GM21515 (cell line): ENCODE results near the gene OIT3.

Source experiments
- ATAC-seq: cut with Tn5 transposase; IDR thresholded peaks from one replicate; pipeline ENCODE4 v1.9.1; 2021; ENCODE audit not compliant: unreplicated experiment

Gene OIT3

DNA sequence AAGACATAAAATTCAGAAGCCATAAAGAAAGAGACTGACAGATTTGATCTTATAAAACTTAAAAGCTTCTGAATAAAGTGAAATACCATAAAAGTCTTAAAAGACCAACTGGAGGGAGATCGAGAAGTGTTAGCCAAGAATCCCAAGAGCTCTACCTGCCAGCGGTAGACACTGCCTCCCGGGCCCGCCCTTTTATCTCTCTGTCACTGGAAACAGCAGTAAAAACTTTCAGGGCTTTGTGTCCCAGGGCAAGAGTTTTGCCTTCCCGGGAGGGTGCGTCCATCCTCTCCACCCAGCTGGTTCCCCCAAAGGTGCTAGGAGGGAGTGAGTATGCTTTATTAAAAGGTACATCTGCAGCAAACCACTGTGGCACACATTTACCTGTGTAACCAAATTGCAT is 55.2 kb downstream of the OIT3 start:
- ATAC-seq = no peak

DNA sequence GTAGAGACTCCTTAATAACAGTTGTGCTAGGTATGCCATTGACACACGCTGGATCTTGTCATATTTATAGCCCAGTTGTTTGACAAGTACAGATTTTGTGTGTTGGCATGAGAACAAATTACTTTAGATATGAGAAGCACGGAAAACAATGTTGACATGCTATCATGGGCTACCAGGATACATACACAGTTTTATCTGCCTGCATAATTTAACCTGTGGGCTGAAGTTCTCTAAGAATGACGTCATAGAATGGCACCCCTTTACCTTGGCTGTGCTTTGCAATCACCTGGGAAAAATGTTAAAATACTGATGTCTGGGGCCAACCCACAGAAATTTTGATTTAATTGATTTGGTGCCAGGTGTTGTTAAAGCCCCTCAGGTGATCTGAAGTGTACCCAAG is 58.2 kb downstream of the OIT3 start:
- ATAC-seq = no peak

DNA sequence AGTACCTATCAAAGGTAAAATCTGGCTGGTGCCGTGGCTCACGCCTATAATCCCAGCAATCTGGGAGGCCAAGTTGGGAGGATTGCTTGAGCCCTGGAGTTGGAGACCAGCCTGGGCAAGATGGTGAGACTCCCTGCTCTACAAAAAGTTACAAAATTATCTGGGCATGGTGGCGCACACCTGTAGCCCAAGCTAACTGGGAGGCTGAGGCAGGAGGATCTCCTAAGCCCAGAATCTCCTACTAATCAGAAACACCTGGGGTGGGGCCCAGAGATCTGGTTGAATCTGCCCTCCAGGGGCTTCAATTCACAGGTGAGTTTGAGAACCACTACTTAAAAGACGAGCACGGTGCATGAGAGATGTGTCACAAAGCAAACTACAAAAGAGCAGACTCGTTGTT is 58.6 kb downstream of the OIT3 start:
- ATAC-seq = no peak

DNA sequence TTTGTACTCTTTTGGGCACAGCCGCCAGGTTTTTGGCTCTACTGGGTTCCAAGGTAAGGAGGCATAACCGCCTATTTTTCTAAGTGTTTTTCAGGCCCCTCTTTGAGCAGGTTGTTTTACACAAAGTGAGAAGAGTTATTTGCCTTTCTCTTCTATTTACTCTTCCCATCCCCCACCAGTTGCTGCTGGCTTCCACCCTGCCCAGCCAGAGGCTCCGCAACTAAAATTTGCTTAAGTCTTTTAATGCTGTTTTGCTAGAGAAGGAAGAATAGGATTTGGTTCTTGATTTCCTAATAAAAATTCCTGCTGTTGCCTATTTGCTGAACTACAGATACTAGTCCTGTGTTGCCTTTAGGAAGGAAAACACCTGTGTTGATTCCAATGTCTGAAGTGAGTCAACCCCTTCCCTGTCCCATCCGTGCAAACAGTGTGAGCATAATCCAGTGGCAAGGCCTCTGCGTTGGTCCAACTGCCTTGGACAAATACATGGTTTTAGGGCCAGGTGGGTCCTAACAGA is 59.2 kb downstream of the OIT3 start:
- no peak for ATAC-seq

DNA sequence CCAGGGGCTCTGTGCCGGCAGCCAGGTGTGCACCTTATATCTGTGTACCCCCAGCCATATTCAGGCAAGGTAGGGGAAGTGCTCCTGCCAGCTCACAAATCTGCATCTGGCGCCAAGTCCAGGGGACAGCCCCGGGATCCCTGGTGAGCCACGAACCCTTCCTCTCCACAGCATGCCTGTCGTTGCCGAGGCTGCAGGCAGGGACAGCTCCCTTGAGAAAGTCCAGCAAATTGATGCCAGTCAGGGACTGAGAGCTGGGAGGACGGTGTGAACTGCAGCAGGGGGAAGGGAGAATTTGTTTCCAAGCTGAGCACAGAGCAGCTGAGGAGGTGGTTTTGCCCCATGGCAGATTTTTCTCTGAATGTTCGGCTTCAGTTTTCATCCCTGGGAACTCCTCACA is 60.1 kb downstream of the OIT3 start:
- no peak for ATAC-seq

DNA sequence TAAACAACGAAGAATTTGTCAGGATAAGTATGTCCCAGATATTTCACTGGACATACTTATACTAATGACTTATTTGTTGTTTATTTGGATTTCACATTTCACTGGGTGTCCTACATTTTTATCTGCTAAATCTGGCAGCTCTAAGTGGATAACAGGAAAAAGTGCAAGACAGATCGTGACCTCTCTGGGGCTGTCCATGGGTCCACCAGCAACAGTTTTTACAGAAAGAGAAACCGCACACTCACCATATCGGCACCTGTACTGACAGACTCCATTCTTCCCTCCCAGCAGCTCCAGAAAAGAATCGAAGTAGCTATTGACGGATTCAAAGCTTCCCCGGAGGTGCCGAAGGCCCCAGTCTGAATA is 60.7 kb downstream of the OIT3 start:
- ATAC-seq = no peak

DNA sequence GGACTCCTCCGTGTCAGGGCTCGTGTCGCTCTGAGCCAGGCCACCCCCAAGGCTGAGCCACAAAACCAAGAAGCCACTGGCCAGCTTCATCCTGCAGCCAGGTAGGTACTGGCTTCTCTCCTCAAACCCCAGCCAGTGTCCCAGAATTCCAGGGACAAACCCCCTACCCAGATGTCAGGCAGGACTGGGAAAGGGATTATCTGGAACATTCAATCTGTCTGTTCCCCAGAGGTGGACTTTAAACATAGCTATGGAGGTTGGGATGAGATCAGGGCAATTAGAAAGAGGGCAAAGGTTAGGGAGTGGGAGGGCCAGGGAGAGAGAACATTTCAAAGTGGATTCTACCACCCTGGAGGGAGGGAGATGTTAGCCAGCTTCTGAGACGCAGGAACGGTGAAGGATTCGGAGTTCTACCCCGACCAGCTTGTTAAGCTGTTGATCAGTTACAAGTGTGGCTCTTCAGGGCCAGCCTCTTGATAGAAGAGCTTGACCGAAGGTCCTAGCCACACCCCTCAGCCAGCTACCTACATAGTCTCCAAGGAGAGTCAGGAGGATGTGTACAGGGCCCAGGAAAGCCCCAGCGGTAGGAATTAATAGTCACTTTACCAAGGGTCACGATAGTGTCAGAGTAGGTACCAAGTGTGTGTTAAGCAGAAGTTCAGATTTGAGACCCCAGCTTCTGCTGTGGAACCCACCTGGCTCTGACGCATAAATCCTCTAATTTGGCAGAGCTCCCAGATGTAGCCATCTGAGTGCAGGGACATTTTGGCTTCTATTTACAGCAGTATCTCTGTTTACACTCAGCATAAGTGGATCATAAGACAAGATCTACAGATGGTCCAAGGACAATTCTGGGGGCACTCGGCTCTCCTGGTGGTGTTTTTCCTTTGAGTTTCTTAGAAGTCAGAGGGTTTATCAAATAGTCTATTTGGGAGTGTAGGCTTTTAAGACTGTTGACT is 61.3 kb downstream of the OIT3 start, which contains the start of gene PLA2G12B:
Gene PLA2G12B (minus strand): TSS at position 211 of the 959 bp plus-strand sequence. CDS start 121 bp downstream, at position 90.
- no peak for ATAC-seq

DNA sequence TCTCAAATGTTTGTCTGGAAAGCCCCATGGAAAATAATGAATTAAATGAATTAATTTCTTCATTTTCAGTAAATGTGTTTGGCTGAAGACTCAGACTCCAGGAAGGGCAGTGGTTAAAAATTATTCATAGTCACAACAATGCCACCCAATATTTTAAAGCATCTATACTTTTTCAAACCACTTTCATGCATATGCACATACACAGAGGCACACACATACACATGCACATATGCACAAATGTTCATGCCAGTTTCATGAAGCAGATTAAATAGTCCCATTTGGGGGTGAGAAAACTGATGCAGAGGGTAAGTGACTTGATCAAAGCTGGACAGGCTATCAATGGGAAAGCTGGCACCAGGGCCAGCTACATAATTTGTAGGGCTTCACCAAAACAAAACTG is 62.5 kb downstream of the OIT3 start:
- ATAC-seq = no peak

DNA sequence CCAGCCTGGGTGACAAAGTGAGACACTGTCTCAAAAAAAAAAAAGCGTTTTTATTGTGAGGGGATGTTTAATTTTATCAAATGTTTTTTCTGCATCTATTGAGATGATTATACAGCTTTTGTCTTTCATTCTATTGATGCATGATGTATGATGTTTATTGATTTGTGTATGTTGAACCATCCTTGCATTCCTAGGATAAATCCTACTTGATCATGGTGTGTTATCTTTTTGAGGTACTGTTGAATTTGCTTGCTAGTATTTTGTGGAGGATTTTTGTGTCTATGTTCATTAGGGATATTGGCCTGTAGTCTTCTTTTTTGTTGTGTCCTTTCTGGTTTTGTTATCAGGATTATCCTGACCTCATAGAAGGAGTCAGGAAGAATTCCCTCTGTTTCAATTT is 83.3 kb downstream of the OIT3 start:
- no peak for ATAC-seq

DNA sequence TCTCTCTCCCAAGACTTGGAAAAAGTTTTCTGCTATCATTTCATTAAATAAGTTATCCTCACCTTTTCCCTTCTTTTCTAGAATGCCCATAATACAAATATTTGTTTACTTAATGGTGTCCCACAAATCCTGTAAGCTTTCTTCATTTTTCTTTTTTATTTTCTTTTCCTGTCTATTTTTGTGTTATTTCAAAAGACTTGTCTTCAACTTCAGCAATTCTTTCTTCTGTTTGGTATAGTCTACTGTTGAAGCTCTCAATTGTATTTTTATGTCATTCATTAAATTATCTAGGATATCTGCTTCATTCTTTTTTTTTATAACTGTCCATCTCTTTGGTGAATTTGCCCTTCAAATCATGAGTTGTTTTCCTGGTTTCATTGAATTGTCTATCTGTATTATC is 86.2 kb downstream of the OIT3 start:
- no peak for ATAC-seq

DNA sequence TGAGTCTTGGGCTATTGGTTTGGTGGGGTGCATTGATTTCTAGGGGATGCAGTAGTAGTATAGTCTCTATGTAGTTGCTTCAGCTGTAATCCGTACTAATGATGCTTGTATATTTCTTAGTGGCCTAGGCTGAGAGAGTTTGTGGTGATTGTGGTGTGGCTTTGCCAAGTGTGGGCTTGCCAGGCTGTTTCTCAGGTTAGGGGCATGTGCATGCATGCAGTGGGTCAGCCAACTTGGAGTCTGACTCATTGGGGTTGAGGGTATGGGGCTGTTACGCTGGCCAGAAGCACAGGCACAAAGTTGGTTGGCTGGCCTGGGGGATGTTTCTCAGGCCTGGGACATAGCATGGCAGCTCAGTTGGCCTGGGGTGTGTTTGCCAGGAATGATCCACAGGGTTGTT is 86.8 kb downstream of the OIT3 start:
- ATAC-seq = no peak

DNA sequence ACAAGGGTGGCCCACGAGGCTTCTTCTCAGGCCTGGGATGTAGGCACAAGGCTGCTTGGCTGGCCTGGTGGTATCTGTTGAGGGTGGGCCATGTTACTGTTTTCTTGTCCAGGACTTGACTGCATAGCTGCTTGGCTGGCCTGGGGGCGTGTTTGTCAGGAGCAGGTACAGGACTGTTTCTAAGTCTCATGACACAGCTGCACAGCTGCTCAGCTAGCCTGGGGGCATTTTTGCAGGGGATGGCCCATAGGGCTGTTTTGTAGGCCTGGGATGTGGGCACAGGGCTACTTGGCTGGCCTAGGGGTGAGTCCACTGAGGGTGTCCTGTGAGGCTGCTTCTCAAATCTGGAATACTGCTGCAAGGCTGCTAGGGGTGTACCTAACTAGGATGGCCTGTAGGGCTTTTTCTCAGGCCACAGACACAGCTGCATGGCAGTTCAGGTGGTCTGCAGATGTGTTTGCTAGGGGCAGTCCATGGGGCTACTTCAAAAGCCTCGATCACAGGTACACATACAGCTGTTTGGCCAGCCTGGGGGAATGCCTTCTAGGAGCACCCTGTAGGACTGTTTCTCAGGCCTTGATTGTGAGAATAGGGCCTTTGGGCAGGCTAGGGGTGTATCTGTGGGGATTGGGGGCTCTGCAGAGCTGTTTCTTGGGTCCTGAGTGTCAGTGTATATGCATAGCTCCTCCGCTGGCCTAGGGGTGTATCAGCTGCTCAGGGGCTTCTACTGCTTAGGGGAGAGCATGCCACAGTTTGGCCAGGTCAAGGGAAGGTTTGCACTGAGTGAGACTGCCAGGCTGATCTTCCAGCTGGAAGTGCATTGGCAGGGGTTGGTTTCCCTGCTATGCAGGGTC is 87.7 kb downstream of the OIT3 start:
- ATAC-seq = no peak

DNA sequence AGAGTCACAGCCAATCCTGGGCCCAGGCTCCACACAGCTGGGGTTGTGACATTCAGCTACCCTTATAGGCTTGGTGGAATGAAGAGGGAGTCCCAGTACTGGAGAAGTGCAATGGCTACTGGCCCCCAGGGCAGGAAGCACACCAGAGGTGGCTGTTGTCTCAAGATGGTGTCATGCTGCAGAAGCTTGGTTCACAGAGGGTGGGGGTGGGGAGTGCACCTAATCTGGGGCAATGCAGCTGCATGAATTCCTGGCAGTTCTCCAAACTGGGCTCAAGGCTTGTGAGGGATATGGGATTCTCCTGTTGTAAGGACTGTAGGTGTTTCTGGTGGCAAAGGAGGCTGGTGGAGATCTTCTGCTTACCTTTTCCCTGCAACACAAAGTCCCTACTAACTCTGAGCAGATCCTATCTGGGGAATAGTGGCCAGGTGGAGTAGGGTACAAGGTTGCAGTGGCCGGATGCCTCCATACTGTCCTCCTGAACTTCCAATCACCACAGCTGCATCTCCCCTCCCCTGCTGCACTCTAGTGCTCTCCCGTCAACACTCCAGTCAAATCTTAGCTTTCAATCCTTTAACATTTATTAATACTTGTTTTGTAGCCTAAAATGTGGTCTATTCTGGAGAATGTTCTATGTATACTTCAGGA is 88.5 kb downstream of the OIT3 start:
- ATAC-seq = no peak
